MM.1S (cell line): Measurements from ENCODE around the gene CBFB.
A peak's percentile ranks its signal among the peaks of the same experiment; 100 is the strongest.

ENCODE experiments used
- DNase-seq: peaks from one replicate; pipeline ENCODE4 v3.0.0-alpha.2; 2015
- H2AFZ ChIP-seq: fragments of 300-600 bp; sonication (generic); 2 replicates; pipeline ENCODE4 v1.6.0; 2016; ENCODE audit warnings: antibody characterized with exemption, low read length
- H3F3A ChIP-seq: fragments of 300-600 bp; sonication (generic); 2 replicates; pipeline ENCODE4 v1.6.1; 2016; ENCODE audit warnings: mild to moderate bottlenecking, antibody characterized with exemption, low read length, moderate library complexity, mixed read lengths; ENCODE audit not compliant: insufficient read depth
- H3K27ac ChIP-seq: fragments of 300-600 bp; sonication (generic); 2 replicates; pipeline ENCODE4 v1.5.1; 2016; ENCODE audit warnings: mild to moderate bottlenecking, low read length
- H3K27me3 ChIP-seq: fragments of 300-600 bp; sonication (generic); replicated peaks from 2 replicates; pipeline ENCODE4 v1.6.0; 2016; ENCODE audit warnings: low read length; ENCODE audit not compliant: insufficient read depth
- H3K36me3 ChIP-seq: fragments of 300-600 bp; sonication (generic); replicated peaks from 2 replicates; pipeline ENCODE4 v1.6.1; 2016; ENCODE audit warnings: mild to moderate bottlenecking, low read length, mixed read lengths; ENCODE audit not compliant: insufficient read depth
- H3K4me1 ChIP-seq: fragments of 300-600 bp; sonication (generic); 2 replicates; pipeline ENCODE4 v1.6.1; 2016; ENCODE audit warnings: low read length, mixed read lengths
- H3K4me2 ChIP-seq: fragments of 300-600 bp; sonication (generic); 2 replicates; pipeline ENCODE4 v1.6.0; 2016; ENCODE audit warnings: low read depth, low read length
- H3K4me3 ChIP-seq: fragments of 300-600 bp; sonication (generic); 2 replicates; pipeline ENCODE4 v1.5.1; 2016; ENCODE audit warnings: low read length, mixed read lengths
- H3K79me2 ChIP-seq: fragments of 300-600 bp; sonication (generic); 2 replicates; pipeline ENCODE4 v1.6.1; 2016; ENCODE audit warnings: mixed run types, low read length, mixed read lengths
- H3K9ac ChIP-seq: fragments of 300-600 bp; sonication (generic); 2 replicates; pipeline ENCODE4 v1.6.1; 2016; ENCODE audit warnings: low read length, mixed read lengths
- H3K9me2 ChIP-seq: fragments of 300-600 bp; sonication (generic); replicated peaks from 2 replicates; pipeline ENCODE4 v1.6.1; 2016; ENCODE audit warnings: mild to moderate bottlenecking, low read length, mixed read lengths; ENCODE audit not compliant: insufficient read depth
- H3K9me3 ChIP-seq: fragments of 300-600 bp; sonication (generic); replicated peaks from 2 replicates; pipeline ENCODE4 v1.6.1; 2016; ENCODE audit warnings: mild to moderate bottlenecking, low read length, mixed read lengths; ENCODE audit not compliant: insufficient read depth
- H4K20me1 ChIP-seq: fragments of 300-600 bp; sonication (generic); 2 replicates; pipeline ENCODE4 v1.6.1; 2016; ENCODE audit warnings: mild to moderate bottlenecking, low read length, moderate library complexity, mixed read lengths; ENCODE audit not compliant: insufficient read depth
- CTCF ChIP-seq: fragments of 300-600 bp; sonication (generic); IDR thresholded peaks from 2 replicates; pipeline ENCODE4 v1.5.1; 2016; ENCODE audit warnings: antibody characterized with exemption, low read length, mixed read lengths
- EZH2 ChIP-seq: fragments of 300-600 bp; sonication (generic); optimal IDR thresholded peaks from 2 replicates; pipeline ENCODE3; 2017; ENCODE audit warnings: low read depth, mild to moderate bottlenecking, antibody characterized with exemption, low read length, mixed read lengths
- EZH2phosphoT487 ChIP-seq: fragments of 300-600 bp; sonication (generic); IDR thresholded peaks from 2 replicates; pipeline ENCODE4 v1.6.1; 2018; ENCODE audit warnings: antibody characterized with exemption, low read length

CBFB gene

GRCh38 chr16:67030221-67030962 lies 1.4 kb downstream of the CBFB start:
- H3F3A ChIP-seq: 0 out of 2 replicates have a peak, but pooled peaks cover 2% of the 10 kb centered on the region
- 0 out of 2 replicates have a peak, but pooled peaks cover 8% of the 10 kb centered on the region for H4K20me1 ChIP-seq
- H3K4me3 ChIP-seq: peak overlapping the region; percentile 71
- H3K4me1 ChIP-seq: peaks cover 9% of the 10 kb centered on the region
- H3K9me2 ChIP-seq: no peaks in the 10 kb centered on the region
- peak overlapping the region; percentile 89 for H3K4me2 ChIP-seq
- TF ChIP-seq EZH2phosphoT487 (no peak), CTCF (no peak), EZH2 (no peak)
- H3K36me3 ChIP-seq: peaks cover 5% of the 10 kb centered on the region; the same call in 1 of the 2 replicates
- H2AFZ ChIP-seq: peak overlapping the region; percentile 83; the same call in 1 of the 2 replicates
- peaks cover 62% of the 10 kb centered on the region for H3K79me2 ChIP-seq
- no peaks in the 10 kb centered on the region for H3K9me3 ChIP-seq
- H3K9ac ChIP-seq: peak overlapping the region; percentile 88
- H3K27me3 ChIP-seq: no peaks in the 10 kb centered on the region
- DNase-seq: no peak
- peak overlapping the region; percentile 75; the same call in 1 of the 2 replicates for H3K27ac ChIP-seq

GRCh38 chr16:67034487-67034886 lies 5.5 kb downstream of the CBFB start:
- H4K20me1 ChIP-seq: peaks cover 13% of the 10 kb centered on the region; the same call in 1 of the 2 replicates
- H3K27ac ChIP-seq: no peak overlapping the region
- peaks cover 99% of the 10 kb centered on the region for H3K79me2 ChIP-seq
- no peak overlapping the region for H3K9ac ChIP-seq
- H3K4me1 ChIP-seq: peaks cover 9% of the 10 kb centered on the region
- no peaks in the 10 kb centered on the region for H3K9me2 ChIP-seq
- H3K9me3 ChIP-seq: no peaks in the 10 kb centered on the region
- peaks cover 8% of the 10 kb centered on the region; the same call in 1 of the 2 replicates for H3K36me3 ChIP-seq
- no peak for TF ChIP-seq EZH2phosphoT487
- no peak for TF ChIP-seq EZH2
- TF ChIP-seq CTCF: no peak
- H3K4me3 ChIP-seq: no peak overlapping the region
- no peak overlapping the region for H3K4me2 ChIP-seq
- no peak for DNase-seq
- peaks cover 2% of the 10 kb centered on the region; the same call in 1 of the 2 replicates for H3F3A ChIP-seq
- no peak overlapping the region for H2AFZ ChIP-seq
- H3K27me3 ChIP-seq: no peaks in the 10 kb centered on the region

GRCh38 chr16:67035364-67035763 lies 6.4 kb downstream of the CBFB start:
- TF ChIP-seq EZH2: no peak
- no peak for TF ChIP-seq CTCF
- no peak for TF ChIP-seq EZH2phosphoT487
- Histone ChIP-seq H4K20me1 (peaks cover 13% of the 10 kb centered on the region; the same call in 1 of the 2 replicates), H3K9me3 (no peaks in the 10 kb centered on the region), H3K9me2 (no peaks in the 10 kb centered on the region), H3K79me2 (peaks cover 99% of the 10 kb centered on the region), H3K27ac (no peak overlapping the region), H3K4me2 (no peak overlapping the region), H3F3A (no peaks in the 10 kb centered on the region; the same call in 1 of the 2 replicates), H3K36me3 (peaks cover 8% of the 10 kb centered on the region; the same call in 1 of the 2 replicates), H3K9ac (no peak overlapping the region), H3K27me3 (no peaks in the 10 kb centered on the region), H2AFZ (no peak overlapping the region), H3K4me3 (no peak overlapping the region), H3K4me1 (peaks cover 9% of the 10 kb centered on the region)
- no peak for DNase-seq
